ENCODE data around the gene GALNT9.

GRCh38 chr12:132266802-132267201 is 62.6 kb downstream of the GALNT9 start:
- TF ChIP-seq EZH2 (IDR thresholded peaks at IDR 0.05; ENCODE audit: low read length, unreplicated experiment) (no peak), CTCF (conservative IDR thresholded peaks at IDR 0.05; ENCODE audit: low read depth, low read length) (no peak), EZH2phosphoT487 (IDR thresholded peaks at IDR 0.05; ENCODE audit: borderline replicate concordance, low read length) (no peak)
